Adrenal gland (tissue), 12 donors: ENCODE results near the gene THPO. TPM values are rescaled to one million over a fixed set of nuclear protein-coding genes. Genes with fewer than 3 reads are reported as not detected.

Experiments
- DNase-seq, 7 donors: peaks; one replicate each; pipeline ENCODE4 v3.0.0-alpha.2; 2019 to 2020
- H3K27ac ChIP-seq, 5 donors: fragments of 200-600 bp; sonication (generic) in 4 of 5; 1 replicate in 3 of 5; 2 replicates in 2 of 5; pipeline versions ENCODE4 v1.5.1 to v1.8.0; 2016 to 2020; ENCODE audit warnings: mild to moderate bottlenecking in 1 of 5
- H3K27me3 ChIP-seq: fragments of 200-600 bp; 2 replicates; pipeline ENCODE4 v1.8.0; 2021
- H3K36me3 ChIP-seq, 2 donors: fragments of 200-600 bp; replicated peaks in 1 of 2; 1 replicate in 1 of 2; 2 replicates in 1 of 2; pipeline versions ENCODE4 v1.5.1 to v1.8.0; 2018 to 2022
- H3K4me1 ChIP-seq, 2 donors: fragments of 200-600 bp; replicated peaks in 1 of 2; 1 replicate in 1 of 2; 2 replicates in 1 of 2; pipeline versions ENCODE4 v1.5.1 to v1.8.0; 2018 to 2021
- H3K4me3 ChIP-seq, 4 donors: fragments of 200-600 bp; sonication (generic) in 3 of 4; one replicate each; pipeline ENCODE4 v1.5.1; 2016 to 2018
- H3K9me3 ChIP-seq, 3 donors: fragments of 200-600 bp; sonication (generic) in 1 of 3; replicated peaks in 1 of 3; 1 replicate in 2 of 3; 2 replicates in 1 of 3; pipeline versions ENCODE4 v1.5.1 to v1.8.0; 2016 to 2021
- POLR2A ChIP-seq, 2 donors: fragments of 450-650 bp; IDR thresholded peaks; one replicate each; pipeline ENCODE4 v1.6.1; 2017; ENCODE audit warnings: antibody characterized with exemption in 2 of 2, mild to moderate bottlenecking in 2 of 2, moderate library complexity in 1 of 2
- WGBS, 4 donors: extraction: QIAGEN DNeasy Blood & Tissue Kit in 2 of 4; methylation state at CpG; one replicate each; pipeline versions ENCODE4 v1.1.5 to v1.1.7; 2013 to 2017; 5-methylcytosine and 5-hydroxymethylcytosine counted together
- intact Hi-C, 2 donors: fragments of 100-400 bp; cut with DNase I; formaldehyde crosslinking; loops; one replicate each; pipeline versions ENCODE4 v1.14.1 to v1.15.0; 2022 to 2023
- polyA plus RNA-seq, 3 donors: library from polyadenylated mRNA; stranded (reverse); fragments of 200-250 nt in 2 of 3; fragments of 350-450 nt in 1 of 3; fragmentation: Illumina TruSeq in 1 of 3; extraction: RNeasy Lipid Tissue Mini Kit (QIAGEN cat#74804) in 1 of 3; gene quantifications; one replicate each; pipeline ENCODE4 v1.2.3, GENCODE V29; 2013 to 2014
- total RNA-seq, 9 donors: library from RNA; depleted of rRNA in 4 of 9; stranded (reverse); fragments of >200 nt in 4 of 9; fragments of 120-200 nt in 1 of 9; fragmentation: NEBNext Ultra II Directional in 1 of 9; extraction: Animal tissue kit (Norgen Biotek cat#: 25700) in 1 of 9; gene quantifications; one replicate each; pipeline versions ENCODE4 v1.1.0 to v1.2.4, GENCODE V29; 2013 to 2023
- TF ChIP-seq, protein P1 (sequence below), 6 experiments: fragments of 450-650 bp in 4 of 6; fragments of 200-600 bp in 2 of 6; sonication (generic) in 1 of 6; IDR thresholded peaks; 1 replicate in 5 of 6; 2 replicates in 1 of 6; pipeline versions ENCODE4 v1.5.1 to v1.8.0; 2016 to 2021; ENCODE audit warnings: antibody characterized with exemption in 6 of 6, mild to moderate bottlenecking in 2 of 6, moderate library complexity in 1 of 6
- donor health status: healthy with polysubstance abuse.
- donor health status: Bipolar disorder and iron deficiency.
- donor health status: DM: yes; HTN: yes; CAD: no.
- donor health status: DM: no; HTN: no; CAD: no.
- donor health status: DM: no; HTN: no; CAD: no.
- donor health status: DM: yes; HTN: yes; CAD: no.

The THPO gene
- total and polyA plus RNA-seq, 12 donors = 0.11 to 5.3 (median 2.2) TPM; not detected in 3

DNA sequence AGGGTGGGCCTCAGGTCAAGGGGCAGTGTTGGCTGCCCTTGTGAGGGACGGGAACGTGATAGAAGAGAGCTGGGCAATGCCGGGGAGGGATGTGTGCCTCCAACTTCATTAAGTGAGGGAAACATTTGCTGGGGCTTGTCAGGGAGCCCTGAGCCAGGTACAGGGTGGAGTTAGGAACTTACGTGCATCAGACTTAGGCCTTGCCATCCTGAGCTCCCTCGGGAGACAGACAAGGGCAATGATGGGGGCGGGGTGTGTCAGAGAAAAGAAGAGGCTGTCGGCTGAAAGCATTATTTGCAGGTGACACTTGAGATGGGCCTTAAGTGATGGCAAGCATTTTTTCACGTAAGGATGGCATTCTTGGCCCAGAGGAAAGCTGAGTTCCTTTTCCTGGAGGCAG is 39.0 kb downstream of the THPO start:
- intact Hi-C loops = no loop called here
- TF ChIP-seq, protein P1, sequence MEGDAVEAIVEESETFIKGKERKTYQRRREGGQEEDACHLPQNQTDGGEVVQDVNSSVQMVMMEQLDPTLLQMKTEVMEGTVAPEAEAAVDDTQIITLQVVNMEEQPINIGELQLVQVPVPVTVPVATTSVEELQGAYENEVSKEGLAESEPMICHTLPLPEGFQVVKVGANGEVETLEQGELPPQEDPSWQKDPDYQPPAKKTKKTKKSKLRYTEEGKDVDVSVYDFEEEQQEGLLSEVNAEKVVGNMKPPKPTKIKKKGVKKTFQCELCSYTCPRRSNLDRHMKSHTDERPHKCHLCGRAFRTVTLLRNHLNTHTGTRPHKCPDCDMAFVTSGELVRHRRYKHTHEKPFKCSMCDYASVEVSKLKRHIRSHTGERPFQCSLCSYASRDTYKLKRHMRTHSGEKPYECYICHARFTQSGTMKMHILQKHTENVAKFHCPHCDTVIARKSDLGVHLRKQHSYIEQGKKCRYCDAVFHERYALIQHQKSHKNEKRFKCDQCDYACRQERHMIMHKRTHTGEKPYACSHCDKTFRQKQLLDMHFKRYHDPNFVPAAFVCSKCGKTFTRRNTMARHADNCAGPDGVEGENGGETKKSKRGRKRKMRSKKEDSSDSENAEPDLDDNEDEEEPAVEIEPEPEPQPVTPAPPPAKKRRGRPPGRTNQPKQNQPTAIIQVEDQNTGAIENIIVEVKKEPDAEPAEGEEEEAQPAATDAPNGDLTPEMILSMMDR (IDR thresholded peaks at IDR 0.05) = no peak
- Histone ChIP-seq H3K4me1 (peaks cover 13 to 37% of the 10 kb centered on the region in 2 donors), H3K9me3 (no peaks in the 10 kb centered on the region), H3K4me3 (peak overlapping the region in 1 of 4 donors; percentile 5), H3K27me3 (no peaks in the 10 kb centered on the region), H3K27ac (peak overlapping the region in 2 of 5 donors; percentile 97 to 98), H3K36me3 (peaks cover 0 to 41% of the 10 kb centered on the region in 2 donors)
- DNase-seq = no peak
- 68 to 77% (median 74%) methylated on average over 8 of the region's 8 CpGs for WGBS, 4 donors

DNA sequence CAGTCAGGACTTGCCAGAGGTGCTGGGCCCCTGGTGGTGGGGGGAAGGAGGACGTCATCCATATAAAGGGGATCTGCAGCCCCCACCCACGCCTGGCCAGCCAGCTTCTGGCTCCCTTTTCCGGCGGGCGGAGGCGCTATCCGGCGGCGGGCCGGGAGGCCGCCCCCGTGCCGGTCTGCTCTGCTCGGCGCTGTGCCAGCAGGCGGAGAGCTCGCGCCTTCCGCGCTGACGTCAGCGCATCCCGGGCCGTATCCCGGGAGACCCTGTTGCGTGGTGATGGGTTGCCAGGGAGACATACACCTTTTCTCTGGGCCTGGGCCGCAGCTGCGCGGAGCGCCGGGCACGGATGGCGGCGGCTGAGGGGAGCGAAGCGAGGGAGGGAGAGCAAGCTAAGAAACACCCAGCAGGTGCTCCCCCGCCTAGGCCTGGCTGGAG is 39.5 kb downstream of the THPO start:
- peak overlapping the region in 3 of 5 donors; percentile 60 to 98 (median 97) for H3K27ac ChIP-seq
- intact Hi-C loops = no loop called here
- peaks cover 0 to 41% of the 10 kb centered on the region in 2 donors for H3K36me3 ChIP-seq
- peak in 6 of 7 donors; percentile 40 to 94 (median 64) for DNase-seq
- no peaks in the 10 kb centered on the region for H3K27me3 ChIP-seq
- TF ChIP-seq, protein P1 (IDR thresholded peaks at IDR 0.05) = peak in 2 of 6 experiments; percentile 9 to 13
- no peak for TF ChIP-seq POLR2A (IDR thresholded peaks at IDR 0.05)
- H3K4me3 ChIP-seq = peak overlapping the region in 1 of 4 donors; percentile 5
- no peaks in the 10 kb centered on the region for H3K9me3 ChIP-seq
- WGBS, 4 donors = 36 to 80% (median 45%) methylated on average over 5 to 37 of the region's 37 CpGs
- H3K4me1 ChIP-seq = peaks cover 13 to 37% of the 10 kb centered on the region in 2 donors

DNA sequence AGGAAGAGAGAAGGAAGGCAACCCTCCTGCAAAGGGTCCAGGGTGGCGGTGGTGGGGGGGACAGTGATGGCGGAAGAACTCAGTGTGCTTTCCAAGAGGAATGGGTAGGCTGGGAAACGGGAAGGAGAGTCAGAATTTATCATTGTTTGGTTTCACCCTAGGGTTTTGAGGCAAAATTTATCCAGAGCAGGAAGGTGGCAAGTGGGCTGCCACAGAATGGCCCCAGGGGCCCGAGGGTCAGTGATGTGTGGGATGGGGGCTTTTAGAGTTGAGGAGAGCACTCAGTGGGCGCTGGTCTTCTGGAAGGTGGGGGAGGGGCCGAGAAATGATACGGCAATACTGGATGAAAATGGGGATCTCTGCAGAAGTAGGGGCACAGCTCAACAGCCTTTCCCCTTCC is 40.0 kb downstream of the THPO start:
- intact Hi-C loops = no loop called here
- peak overlapping the region in 3 of 5 donors; percentile 60 to 98 (median 97) for H3K27ac ChIP-seq
- H3K4me1 ChIP-seq = peaks cover 13 to 37% of the 10 kb centered on the region in 2 donors
- WGBS, 4 donors = 62 to 77% (median 72%) methylated on average over 7 of the region's 7 CpGs
- peak overlapping the region in 1 of 4 donors; percentile 5 for H3K4me3 ChIP-seq
- DNase-seq = no peak
- no peaks in the 10 kb centered on the region for H3K9me3 ChIP-seq
- H3K36me3 ChIP-seq = peaks cover 0 to 41% of the 10 kb centered on the region in 2 donors
- TF ChIP-seq, protein P1 (IDR thresholded peaks at IDR 0.05) = no peak
- TF ChIP-seq POLR2A (IDR thresholded peaks at IDR 0.05) = no peak
- H3K27me3 ChIP-seq = no peaks in the 10 kb centered on the region

DNA sequence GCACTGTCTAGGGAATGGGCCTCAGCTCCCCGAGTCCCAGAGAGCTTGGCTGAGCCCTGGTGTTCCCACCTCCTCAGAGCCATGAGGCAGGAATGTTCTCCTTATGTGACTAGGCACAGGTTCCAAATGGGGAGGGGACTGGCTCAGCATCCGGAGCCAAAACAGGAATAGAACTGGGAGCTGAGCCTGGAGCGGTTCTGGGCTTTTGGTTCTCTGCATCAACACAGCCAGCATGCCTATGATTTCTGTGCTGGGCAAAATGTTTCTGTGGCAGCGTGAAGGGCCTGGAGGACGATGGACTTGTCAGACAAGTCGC is 40.6 kb downstream of the THPO start, which contains the start of gene FAM131A:
FAM131A (plus strand) TSS at position 202 of the 316 bp plus-strand sequence; CDS start at position 233, 31 bp downstream.
- intact Hi-C loops = no loop called here
- H3K4me1 ChIP-seq = peaks cover 13 to 37% of the 10 kb centered on the region in 2 donors

More for the DNA sequence above, 40.6 kb downstream of the THPO start, which contains the start of gene FAM131A:
- TF ChIP-seq, protein P1 (IDR thresholded peaks at IDR 0.05) = no peak
- no peak for TF ChIP-seq POLR2A (IDR thresholded peaks at IDR 0.05)
- peak in 1 of 7 donors; percentile 77 for DNase-seq
- Histone ChIP-seq H3K36me3 (peaks cover 0 to 41% of the 10 kb centered on the region in 2 donors), H3K9me3 (no peaks in the 10 kb centered on the region), H3K4me3 (peak within 1 kb of the TSS in 2 of 4 donors; percentile 83 to 89), H3K27me3 (no peaks in the 10 kb centered on the region), H3K27ac (peak within 1 kb of the TSS; percentile 93 to 98 (median 94))
- WGBS, 4 donors = 51 to 71% (median 58%) methylated on average over 3 to 6 of the region's 6 CpGs
